HepG2 (cell line): ENCODE measurements around the gene EPHA2. TPM values are rescaled to one million over a fixed set of nuclear protein-coding genes. Genes with fewer than 3 reads are reported as not detected.
A peak's percentile ranks its signal among the peaks of the same experiment; 100 is the strongest.

Experiments
- AHR ChIP-seq: IDR thresholded peaks from 2 replicates; pipeline ENCODE4 v1.6.1; 2018; ENCODE audit warnings: missing genetic modification reagents, missing compliant biosample characterization
- GRHL1 ChIP-seq: sonication (generic); formaldehyde crosslinking; conservative IDR thresholded peaks from 2 replicates; pipeline ENCODE4 v1.8.0; 2022; ENCODE audit warnings: missing genetic modification reagents
- JUNB ChIP-seq: sonication (generic); formaldehyde crosslinking; IDR thresholded peaks from 2 replicates; pipeline ENCODE4 v1.8.0; 2022; ENCODE audit warnings: missing genetic modification reagents, mild to moderate bottlenecking, borderline replicate concordance
- KLF11 ChIP-seq: IDR thresholded peaks from 2 replicates; pipeline ENCODE4 v1.6.1; 2016; ENCODE audit warnings: missing compliant biosample characterization
- MAFK ChIP-seq, 2 experiments: IDR thresholded peaks in 1 of 2; conservative IDR thresholded peaks in 1 of 2; 2 replicates each; pipeline ENCODE4 v1.6.1; 2011; ENCODE audit warnings: improper control_type of control experiment in 2 of 2, low read length in 2 of 2
- MTERF4 ChIP-seq: sonication (generic); formaldehyde crosslinking; IDR thresholded peaks from 2 replicates; pipeline ENCODE4 v1.8.0; 2023; ENCODE audit warnings: mild to moderate bottlenecking, missing genetic modification reagents
- NFE2 ChIP-seq: sonication (generic); formaldehyde crosslinking; IDR thresholded peaks from 2 replicates; pipeline ENCODE4 v1.4.0; 2020; ENCODE audit warnings: missing genetic modification reagents
- NR3C1 ChIP-seq: sonication (generic); formaldehyde crosslinking; IDR thresholded peaks from 2 replicates; pipeline ENCODE4 v1.4.0; 2020; ENCODE audit warnings: missing genetic modification reagents
- RERE ChIP-seq: IDR thresholded peaks from 2 replicates; pipeline ENCODE4 v1.6.1; 2016; ENCODE audit warnings: low read depth, missing genetic modification reagents, missing compliant biosample characterization
- RFX3 ChIP-seq: IDR thresholded peaks from 2 replicates; pipeline ENCODE4 v1.6.1; 2016; ENCODE audit warnings: missing biosample characterization, missing genetic modification reagents
- SRY ChIP-seq: sonication (generic); formaldehyde crosslinking; IDR thresholded peaks from 2 replicates; pipeline ENCODE4 v1.8.0; 2022; ENCODE audit warnings: mild to moderate bottlenecking, missing genetic modification reagents
- THAP7 ChIP-seq: sonication (generic); formaldehyde crosslinking; IDR thresholded peaks from 2 replicates; pipeline ENCODE4 v1.8.1; 2023; ENCODE audit warnings: mild to moderate bottlenecking, missing genetic modification reagents
- ZBTB2 ChIP-seq: sonication (generic); formaldehyde crosslinking; IDR thresholded peaks from 2 replicates; pipeline ENCODE4 v1.8.0; 2022; ENCODE audit warnings: low read depth, missing genetic modification reagents
- ZFP91 ChIP-seq: sonication (generic); formaldehyde crosslinking; IDR thresholded peaks from 2 replicates; pipeline ENCODE4 v1.9.0; 2022; ENCODE audit warnings: missing genetic modification reagents, mild to moderate bottlenecking, borderline replicate concordance
- ZNF790 ChIP-seq: sonication (generic); formaldehyde crosslinking; IDR thresholded peaks from 2 replicates; pipeline ENCODE4 v1.8.0; 2022; ENCODE audit warnings: missing genetic modification reagents, mild to moderate bottlenecking, borderline replicate concordance
- polyA plus RNA-seq, 8 experiments: library from polyadenylated mRNA; depleted of rRNA in 3 of 8; stranded (reverse) in 7 of 8; unstranded in 1 of 8; fragments of >200 nt; fragmentation: Illumina TruSeq in 4 of 8; extraction: Trizol in 4 of 8; gene quantifications; 2 replicates each; pipeline versions ENCODE4 v1.2.1 to v1.2.3, GENCODE V29; 2011 to 2016; ENCODE audit warnings: low read depth in 4 of 8, missing spikeins in 1 of 8, mixed read lengths in 1 of 8; ENCODE audit not compliant: insufficient read depth in 1 of 8
- total RNA-seq, 5 experiments: library from RNA; depleted of rRNA; stranded (reverse); fragments of >200 nt; fragmentation: Illumina TruSeq; extraction: Trizol; gene quantifications; 2 replicates each; pipeline ENCODE4 v1.2.3, GENCODE V29; 2016; ENCODE audit warnings: low read depth in 1 of 5

Gene EPHA2
- total and polyA plus RNA-seq, 2 of the 13 experiments (the other 11 are each of a cell fraction or from before 2014, with no cell fraction given) = 33.6 to 53.6 TPM

- TF ChIP-seq GRHL1 (CRISPR knock-in tag) = no peak
- TF ChIP-seq ZNF790 (CRISPR knock-in tag) = no peak
- TF ChIP-seq ZBTB2 = no peak
- TF ChIP-seq THAP7 = no peak
- no peak for TF ChIP-seq ZFP91
- TF ChIP-seq KLF11 = no peak
- no peak for TF ChIP-seq JUNB (CRISPR knock-in tag)
- no peak for TF ChIP-seq RFX3 (CRISPR knock-in tag)
- TF ChIP-seq NFE2 (CRISPR knock-in tag) = no peak
- TF ChIP-seq AHR (CRISPR knock-in tag) = 0 out of 2 replicates have a peak, but pooled peaks have one; percentile 24
- no peak for TF ChIP-seq RERE (CRISPR knock-in tag)
- TF ChIP-seq NR3C1 = no peak
- TF ChIP-seq MTERF4 (CRISPR knock-in tag) = no peak
- no peak for TF ChIP-seq MAFK (conservative IDR thresholded peaks at IDR 0.05 in 1 of 2, IDR thresholded peaks at IDR 0.05 in 1 of 2; ENCODE audit: low read length in 2 of 2)
- TF ChIP-seq SRY (CRISPR knock-in tag) = 0 out of 2 replicates have a peak, but pooled peaks have one; percentile 33
Observed at GRCh38 chr1:16082283-16083038, 73.4 kb downstream of the EPHA2 start (continued).
